Activated CD4-positive, CD25-positive, alpha-beta regulatory T cell treated with anti-CD3 and anti-CD28 coated beads, Interleukin-2, amount 50 U/mL, for 16 hours (primary cell): ENCODE measurements around the gene MAP4K4.

Experiments used
- DNase-seq: peaks from one replicate; pipeline ENCODE4 v3.0.0-alpha.2; 2020; ENCODE audit warnings: low read depth, low spot score

Gene MAP4K4

DNA sequence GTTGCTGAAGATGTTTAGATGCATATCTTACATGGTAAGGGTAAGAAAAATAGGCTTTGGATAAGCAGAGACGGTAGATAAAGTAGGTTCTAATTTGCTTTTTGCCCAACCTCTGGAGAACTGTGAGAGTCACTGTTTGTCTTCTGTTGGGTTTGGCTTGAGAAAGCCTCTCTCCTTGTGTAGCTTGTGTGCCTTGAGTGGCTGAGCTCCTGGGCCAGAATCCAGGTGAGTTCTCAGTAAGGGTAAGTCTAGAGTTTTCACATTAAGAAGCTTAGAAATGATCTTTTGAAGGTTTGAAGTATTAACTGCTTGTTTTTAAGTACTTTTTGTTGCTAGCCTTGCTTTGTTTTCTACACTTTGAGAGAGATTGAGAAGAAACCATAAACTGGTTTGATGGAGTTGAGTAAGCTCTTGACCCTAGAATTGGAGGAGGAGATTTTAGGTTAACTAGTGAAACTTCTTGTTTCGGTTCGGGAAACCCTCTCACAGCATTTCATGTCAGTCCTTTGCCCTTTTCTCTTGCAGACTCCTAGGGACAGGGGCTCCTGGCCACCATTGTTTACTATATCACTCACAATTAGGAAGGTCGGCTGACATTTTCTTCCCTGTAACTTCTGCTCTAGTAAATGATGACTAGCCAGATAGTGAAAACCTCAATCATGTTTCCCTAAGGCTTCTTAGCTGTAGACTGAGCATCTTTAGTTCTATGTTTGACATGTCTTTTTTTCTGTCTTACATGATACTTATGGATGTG is 26.0 kb downstream of the MAP4K4 start:
- no peak for DNase-seq

DNA sequence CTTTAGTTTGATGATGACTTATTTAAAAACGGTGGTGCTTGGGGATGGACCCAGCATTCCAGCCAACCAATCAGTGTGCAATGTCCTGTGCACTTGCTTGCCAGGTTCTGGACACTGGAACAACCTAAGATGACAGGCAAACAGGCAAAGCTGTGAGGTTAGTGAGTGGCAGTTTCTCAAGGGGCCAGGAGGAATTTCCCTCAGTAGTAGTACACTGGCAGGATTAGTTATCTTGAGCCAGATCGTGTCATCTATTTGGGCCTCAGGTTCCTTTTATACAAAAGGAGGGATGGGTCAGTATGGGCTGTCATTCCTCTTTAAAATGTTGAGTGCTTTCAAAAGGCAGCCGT is 26.6 kb downstream of the MAP4K4 start:
- no peak for DNase-seq

DNA sequence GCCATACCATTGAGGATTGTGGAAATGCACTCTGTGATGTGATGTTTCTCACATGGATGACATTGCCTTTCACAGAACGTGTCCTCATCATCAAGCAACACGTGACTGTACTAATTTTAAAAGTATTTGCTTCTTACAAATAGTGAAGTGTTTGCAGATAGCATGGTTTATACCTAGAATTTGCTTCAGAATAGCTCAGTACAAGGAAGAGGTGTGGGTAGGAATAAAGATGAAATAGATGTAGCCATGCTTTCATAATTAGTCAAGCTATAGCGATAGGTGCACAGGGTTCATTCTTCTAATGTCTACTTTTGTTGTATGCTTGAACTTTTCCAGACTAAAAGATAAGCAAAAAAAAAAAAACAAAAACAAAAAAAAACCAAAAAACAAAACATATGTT is 27.5 kb downstream of the MAP4K4 start:
- DNase-seq, result no peak

DNA sequence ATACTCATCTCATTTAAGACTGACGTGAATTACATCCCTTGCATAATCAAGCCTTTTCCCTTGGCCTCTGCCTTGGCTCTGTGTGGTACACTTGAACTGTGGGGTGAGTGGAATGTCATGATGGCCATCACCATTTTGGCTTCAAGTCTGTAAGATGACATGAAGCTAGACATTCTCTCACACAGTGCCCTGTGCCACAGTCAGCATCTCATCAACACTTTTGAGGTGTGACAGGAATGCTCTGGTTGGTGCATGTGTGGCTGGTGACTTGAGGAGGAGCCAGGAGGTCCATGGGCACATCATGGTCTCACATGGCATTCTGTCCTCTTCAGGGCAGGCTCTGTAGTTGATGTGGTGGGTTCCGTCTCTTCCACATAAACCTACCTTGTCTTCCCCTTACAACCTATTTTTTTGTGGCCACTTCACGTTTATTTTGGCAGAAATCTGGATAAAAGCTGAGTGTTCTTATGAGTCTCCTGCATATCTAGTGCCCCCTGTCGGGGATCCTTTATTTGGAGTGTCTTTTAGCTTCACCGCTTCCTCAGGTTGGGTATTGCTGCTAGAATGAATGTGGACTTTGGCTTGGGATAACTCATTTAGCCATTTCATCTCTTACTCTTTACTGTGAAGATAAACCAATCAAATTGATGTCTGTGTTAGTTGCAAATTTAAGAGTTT is 28.1 kb downstream of the MAP4K4 start:
- no peak for DNase-seq

DNA sequence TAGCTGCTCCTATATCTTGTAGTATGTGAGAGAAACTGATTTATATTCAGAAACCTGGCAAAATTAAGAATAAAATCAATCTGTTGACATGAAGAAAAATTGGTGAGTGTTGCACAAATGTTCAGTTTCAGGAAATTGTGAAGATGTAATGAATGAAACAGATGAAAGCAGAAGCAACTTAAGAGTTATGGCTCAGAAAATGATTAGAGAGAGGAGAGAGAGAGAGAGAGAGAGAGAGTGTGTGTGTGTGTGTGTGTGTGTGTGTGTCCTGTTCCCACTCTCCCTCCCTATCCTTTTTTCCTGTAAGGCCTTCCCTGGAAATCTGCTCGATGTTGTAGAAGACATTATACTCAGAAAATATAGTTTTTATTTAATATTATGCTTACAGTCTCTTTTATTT is 31.4 kb downstream of the MAP4K4 start:
- no peak for DNase-seq

DNA sequence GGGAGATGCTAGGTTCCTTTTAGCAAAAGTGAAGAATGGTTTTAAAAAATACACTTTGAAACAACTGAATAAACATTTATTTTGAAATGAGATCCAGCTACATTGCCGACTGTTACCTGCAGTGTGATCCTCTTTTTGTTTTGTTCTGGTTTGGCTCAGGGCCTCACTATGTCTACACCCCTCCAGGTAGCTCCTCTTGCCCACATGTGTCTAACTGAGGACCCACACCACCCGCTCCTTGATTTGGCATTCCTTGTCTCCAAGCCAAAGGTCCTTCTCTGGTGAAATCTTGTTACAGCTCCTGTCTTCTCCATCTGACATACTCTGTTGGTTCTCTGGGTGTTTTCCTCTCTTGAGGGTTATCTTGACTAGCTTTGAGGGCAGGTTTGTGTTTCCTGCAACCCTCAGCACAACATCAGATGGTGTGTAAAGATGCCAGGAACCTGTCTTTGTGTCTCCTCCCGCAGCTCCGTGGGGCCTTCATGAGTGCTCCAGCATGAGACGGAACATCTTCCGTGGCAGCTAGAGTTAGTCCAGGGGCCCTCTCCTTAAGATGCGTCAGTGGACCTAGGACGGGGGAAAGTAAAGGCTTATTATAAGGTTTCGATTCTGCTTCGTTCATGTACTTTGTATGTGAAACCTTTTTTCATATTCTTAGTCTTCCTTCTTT is 32.1 kb downstream of the MAP4K4 start:
- no peak for DNase-seq

DNA sequence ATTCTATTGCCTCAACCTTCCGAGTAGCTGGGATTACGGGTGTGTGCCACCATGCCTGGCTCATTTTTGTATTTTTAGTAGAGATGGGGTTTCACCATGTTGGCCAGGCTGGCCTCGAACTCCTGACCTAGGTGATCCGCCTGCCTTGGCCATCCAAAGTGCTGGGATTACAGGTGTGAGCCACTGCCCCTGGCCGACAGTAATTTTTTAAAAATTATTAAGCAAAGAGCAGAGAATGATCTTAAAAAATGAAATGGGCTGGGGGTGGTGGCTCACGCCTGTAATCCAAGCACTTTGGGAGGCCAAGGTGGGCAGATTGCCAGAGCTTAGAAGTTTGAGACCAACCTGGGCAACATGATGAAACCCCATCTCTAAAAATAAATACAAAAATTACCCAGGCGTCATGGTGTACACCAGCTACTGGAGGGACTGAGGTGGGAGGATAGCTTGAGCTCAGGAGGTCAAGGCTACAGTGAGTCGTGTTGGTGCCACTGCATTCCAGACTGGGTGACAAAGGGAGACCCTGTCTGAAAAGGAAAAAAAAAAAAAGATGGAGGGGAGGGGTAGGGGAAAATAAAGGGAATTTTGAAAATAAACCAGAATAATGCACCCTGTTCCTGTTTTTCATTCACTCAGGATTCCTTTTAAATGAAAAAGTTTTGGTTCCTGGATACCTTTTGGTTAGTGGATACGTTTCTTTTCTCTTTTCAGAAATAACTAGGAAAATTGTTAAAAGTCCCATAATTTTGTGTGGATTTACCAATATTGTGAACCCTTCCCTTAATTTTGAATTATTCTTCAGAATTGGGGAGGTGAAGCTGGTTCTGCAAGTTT is 33.9 kb downstream of the MAP4K4 start:
- DNase-seq, result no peak

DNA sequence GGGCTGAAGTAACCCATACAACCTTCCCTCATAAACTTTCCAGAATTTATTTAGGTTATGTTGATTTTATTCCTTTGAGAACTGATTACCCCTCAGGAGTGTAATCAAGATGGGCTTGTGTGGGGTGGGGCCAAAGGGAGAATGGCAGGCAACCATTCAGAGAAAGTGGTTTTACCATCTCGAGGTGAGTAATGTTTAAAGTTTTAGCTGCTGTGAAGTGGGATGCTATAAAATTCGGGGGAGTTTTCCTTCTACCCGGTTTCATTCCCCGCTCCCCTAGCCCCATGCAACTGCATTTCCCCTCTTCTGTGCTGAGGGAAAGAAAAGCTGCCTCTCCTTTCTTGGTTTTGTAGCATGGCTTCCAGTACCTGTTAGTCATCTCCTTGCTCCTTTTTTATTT is 34.7 kb downstream of the MAP4K4 start:
- no peak for DNase-seq

DNA sequence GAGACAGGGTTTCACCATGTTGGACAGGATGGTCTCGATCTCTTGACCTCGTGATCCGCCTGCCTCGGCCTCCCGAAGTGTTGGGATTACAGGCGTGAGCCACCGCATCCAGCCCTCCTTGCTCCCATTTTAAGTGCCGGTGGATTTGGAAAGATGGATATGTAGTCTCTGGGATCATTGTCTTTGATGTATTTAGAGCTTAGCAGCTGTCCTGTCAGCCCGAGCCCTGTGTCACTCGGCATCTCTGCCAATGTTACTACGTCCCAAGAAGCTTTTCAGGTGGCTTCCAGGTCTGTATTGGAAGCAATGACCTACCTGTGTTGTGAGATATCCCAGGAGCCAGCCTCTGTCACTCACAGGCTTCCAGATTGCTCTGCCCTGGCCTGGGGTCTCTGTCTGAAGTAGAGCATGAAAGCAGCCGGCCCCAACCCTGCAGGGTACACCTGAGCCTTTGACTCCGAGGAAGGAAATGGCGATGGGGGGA is 35.3 kb downstream of the MAP4K4 start:
- no peak for DNase-seq

DNA sequence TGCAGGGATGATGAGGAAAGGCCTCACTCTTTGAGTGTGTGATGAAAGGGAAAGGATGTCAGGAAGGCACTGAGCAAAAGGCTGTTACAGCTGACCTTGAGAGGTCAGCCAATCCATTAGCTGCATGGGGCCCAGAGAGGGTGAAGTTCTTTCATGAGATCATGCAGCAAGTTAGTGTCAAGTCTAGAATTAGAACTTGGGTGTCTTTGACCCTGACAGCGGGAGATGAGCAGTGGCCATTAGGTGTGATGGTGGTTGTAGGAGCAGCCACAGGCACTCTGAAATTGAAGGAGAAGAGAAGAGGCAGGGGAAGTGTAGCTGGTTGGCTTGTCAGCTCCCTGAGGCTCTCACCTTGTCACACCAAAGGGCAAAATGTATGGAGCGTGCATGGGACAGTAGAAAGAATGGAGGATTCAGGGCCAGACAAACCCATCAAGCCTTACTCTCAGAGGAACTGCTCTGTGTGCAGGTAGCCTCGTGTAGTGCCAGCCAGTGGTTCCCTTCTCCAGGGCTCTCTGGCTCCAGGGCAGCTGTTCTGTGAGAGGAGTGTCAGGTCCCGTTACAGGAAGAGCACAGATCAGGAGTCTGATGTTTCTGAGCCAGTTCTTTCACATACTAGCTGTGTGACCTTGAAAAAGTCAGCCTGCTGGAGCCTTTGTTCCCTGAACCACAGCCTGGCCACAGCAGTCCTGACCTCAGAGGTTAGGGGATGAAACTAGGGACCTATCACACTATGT is 35.9 kb downstream of the MAP4K4 start:
- no peak for DNase-seq

DNA sequence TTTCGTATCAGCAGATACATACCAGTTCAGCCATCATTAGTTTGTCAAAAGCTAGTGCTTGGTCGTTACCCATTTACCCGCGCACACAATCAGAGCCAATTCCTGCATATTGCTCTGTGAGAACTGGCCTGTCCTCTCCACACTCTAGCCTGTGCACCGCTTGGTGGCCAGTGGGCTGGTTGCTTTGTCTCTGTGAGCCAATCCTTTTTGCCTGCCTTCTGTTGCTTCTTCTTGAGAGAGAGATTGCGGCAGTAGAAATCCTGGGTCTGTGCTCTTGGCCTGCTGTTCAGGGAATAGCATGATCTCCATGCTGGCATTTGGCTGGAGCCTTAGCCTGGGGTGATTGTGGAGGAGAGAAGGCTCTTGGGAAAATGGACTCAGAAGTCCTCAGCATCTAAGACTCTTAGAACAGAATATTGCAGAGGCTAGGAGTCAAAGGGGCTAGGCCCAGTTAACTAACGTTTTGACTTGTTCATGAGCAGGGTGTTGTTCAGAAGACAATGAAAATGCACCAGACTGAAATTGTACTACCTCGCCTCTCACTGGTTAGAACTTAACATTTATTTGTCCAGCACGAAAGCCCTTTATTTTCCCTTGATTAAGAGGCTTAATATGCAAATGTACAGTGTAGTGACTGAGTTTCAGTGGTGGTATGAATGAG is 37.1 kb downstream of the MAP4K4 start:
- DNase-seq, result no peak

DNA sequence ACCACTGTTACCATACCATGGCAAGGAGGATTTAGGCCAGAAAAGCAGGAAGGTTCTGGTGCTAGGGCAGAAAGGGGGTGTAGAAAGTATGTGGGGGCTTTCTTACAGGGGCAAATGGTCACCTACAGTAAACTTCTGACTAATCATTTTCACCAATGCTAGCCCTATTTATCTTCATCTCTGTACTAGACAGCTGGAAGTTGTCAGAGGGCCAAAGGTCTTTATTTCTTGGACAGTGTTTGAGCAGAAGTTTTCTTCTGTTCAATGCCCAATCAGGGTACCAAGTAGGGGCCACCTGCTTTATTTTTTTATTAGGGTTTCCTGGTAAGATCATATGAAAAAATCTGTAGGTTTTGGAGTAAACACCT is 37.6 kb downstream of the MAP4K4 start:
- DNase-seq, result no peak

DNA sequence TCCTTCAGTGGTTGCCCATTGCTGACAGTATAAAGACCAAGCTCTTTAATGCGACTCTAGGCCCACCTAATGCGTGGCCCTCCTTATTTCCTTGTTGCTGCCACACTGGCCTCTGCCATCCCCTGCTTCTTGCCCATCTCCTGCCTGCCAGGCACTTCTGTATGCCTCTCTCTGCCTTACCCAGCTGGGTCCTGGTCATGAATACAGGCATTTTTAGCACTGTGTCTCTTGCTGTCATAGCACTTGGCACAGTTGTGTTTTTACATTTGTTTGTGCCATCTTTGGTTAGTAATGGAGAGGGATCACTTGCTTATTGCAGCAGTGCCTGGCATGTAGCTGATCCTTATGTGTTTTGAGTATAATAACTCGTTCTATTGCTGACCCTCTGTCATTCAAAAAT is 38.7 kb downstream of the MAP4K4 start:
- no peak for DNase-seq

DNA sequence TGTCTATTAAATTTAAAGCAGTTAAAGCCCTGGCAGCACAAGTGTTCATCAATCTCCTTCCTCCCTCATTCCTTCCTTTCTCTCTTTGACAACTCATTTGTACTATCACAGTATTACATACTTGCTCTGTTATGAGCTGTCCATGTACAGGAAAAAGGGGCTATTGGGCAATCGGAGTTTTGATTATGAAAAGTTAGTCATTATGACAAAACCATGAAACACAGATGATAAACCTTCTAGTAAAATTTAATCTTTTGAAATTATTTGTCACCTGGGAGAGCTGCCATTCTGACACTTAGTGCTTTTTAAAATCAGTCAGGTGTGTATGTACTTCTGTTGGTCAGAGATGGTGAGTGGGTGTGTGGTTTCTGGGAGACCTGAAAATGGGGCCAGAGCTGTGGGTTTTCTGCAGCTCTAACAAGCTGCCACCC is 39.4 kb downstream of the MAP4K4 start:
- no peak for DNase-seq

DNA sequence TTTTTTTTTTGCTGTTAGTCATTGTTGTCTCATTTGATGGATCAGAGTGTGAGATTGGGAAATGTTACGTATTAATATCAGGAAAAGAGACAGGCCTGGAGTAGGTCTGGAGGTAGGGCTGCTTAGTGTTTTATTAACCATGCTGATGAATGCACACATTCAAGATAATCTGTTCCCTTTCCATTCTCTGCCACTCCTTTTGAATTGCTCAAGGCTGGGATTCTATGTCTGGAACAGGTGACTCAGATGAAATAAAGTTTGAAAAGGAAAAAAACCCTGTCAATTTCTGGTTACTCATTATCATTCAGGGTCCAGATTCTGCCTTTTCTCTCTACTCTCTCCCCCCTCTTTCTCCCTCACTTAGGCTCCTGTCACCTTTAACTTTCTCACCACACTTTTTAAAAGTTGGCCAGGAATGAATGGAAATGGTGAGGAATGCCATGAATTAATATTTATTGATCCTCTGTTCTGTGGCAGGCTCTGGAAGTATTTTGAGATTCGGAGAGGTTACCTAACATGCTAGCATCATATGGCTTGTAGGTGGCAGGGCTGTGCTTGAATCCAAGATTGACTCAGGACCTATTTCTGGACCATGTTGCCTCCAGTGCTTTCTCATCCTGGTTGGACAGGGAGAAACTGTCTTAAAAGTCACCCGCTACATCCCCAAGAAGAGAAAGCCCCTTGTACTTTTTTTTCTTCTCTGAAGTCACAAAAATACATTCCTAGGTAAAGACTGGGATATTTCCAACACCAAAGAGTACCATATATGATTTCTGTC is 40.2 kb downstream of the MAP4K4 start:
- no peak for DNase-seq

DNA sequence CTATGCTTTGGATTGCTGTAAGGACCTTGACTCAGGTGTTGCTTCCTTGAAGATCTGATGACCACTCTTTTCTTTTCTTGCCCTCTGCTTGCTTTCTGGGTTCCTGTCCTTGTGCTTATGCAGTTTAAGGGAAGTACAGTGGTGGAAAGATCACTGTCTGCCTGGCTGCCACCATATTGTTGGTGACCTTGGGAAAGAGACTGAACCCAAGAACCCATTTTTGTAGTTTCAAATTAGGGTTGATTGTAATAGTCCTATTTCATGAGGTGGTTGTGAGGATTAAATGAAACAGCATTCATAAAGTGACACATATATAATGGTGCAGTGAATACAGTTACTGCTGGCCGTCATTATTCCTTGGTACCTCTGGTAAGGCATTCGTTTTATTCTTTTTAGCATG is 41.1 kb downstream of the MAP4K4 start:
- DNase-seq, result no peak

DNA sequence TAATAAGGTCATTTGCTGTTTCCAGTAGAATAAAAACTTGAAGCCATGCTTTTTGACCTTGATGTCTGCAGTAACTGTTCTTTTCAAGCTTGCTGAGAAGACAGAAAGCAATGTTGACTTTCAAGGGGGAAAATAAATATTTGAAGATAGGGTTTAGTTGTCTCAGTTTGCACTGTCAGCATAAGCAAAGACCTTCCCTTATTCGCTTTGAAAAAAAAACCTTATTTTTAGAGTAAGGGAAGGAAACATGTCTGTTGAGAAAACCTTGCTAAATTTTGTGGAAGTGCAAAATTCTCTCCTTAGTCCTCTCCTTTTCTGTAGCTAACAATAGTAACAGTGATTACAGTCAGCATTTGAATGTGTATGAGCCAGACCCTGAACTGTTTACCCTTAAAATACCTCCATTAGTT is 43.1 kb downstream of the MAP4K4 start:
- no peak for DNase-seq

DNA sequence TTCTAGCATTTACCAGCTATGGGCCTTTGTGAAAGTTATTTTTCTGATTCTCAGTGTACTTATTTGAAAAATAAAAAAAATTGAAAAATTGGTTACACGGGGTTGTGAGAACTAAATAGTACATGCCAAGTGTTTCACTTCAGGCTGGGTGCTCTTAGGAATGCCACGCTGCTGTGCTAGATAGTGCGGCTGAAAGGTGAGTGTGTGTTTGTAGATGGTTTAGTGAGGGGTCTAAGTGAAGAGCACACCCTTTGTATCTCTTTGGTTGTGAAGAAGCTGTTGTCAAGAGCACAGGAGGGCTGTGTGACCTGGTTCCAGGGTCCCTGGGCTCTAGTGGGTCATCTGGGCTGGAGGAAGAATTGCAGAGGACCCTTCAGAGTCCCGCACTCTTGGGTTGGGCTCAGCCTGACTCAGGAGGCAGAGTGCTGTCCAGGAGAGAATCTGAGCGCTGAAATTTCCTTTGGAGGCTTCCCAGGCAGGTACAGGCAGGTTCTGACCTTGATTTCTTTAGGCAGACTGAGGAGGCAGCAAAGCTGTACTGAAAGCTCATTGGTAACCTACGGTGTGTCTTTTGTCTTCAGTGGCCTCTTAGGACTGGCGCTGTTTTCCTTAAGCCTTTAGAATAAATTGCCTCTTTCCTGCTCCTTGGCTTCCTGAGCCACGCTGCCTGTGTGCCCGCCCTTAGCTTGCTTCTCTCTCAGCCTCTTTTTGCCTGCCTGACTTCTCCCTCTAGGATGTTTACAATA is 44.4 kb downstream of the MAP4K4 start:
- no peak for DNase-seq

DNA sequence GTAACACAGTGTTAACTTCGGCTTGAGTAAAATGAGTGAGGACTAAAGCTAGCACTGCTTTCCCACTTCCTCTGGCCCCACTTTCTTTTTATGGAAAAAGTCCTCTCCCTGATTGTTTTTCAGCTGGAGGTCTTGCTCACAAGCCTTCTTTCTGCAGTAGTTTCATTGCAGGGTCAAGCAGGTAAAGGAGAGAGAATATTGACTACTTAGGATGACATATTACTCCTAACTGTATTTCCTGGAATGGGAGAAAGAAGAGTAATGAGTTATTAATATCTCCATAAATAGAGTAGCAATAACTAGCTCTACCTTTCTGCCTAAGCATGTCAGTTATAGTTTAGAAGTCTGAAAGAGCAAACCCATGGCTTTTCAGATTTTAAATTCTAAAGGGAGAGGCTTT is 45.0 kb downstream of the MAP4K4 start:
- no peak for DNase-seq
